Activated CD8-positive, alpha-beta memory T cell treated with anti-CD3 and anti-CD28 coated beads, Interleukin-2, amount 10 ng/mL, durations not matched to agents 7 days and 5 days (primary cell): Measurements from ENCODE around the gene TAP2. TPM values are rescaled to one million over a fixed set of nuclear protein-coding genes. Genes with fewer than 3 reads are reported as not detected.
"Not testable (repeated sequence)": the region's sequence is repeated elsewhere in the genome, so short reads cannot be mapped to it uniquely, and the experiment has no call there.

Experiments
- ATAC-seq: fragments of 150-1000 bp; cut with Tn5 transposase; one replicate; pipeline ENCODE4 v1.10.0; 2021; ENCODE audit warnings: moderate library complexity
- CTCF ChIA-PET: fragments of 350-600 bp; sonication (Branson Sonifier 250); formaldehyde crosslinking; loops from one replicate; lab custom pipeline; 2021; ENCODE audit warnings: antibody characterized with exemption; lab: Charles Lee
- DNase-seq: peaks from one replicate; pipeline ENCODE4 v3.0.0-alpha.2; 2020
- H3K27ac Mint-ChIP-seq: one replicate; pipeline ENCODE4 v1.8.0; 2021; ENCODE audit warnings: mild to moderate bottlenecking, mixed read lengths
- H3K27me3 Mint-ChIP-seq: one replicate; pipeline ENCODE4 v1.8.0; 2021; ENCODE audit warnings: mixed read lengths
- H3K36me3 Mint-ChIP-seq: one replicate; pipeline ENCODE4 v1.8.0; 2021; ENCODE audit warnings: mild to moderate bottlenecking, mixed read lengths
- H3K4me1 Mint-ChIP-seq: one replicate; pipeline ENCODE4 v1.8.0; 2021; ENCODE audit warnings: mixed read lengths
- H3K4me3 Mint-ChIP-seq: one replicate; pipeline ENCODE4 v1.8.0; 2021; ENCODE audit warnings: mild to moderate bottlenecking, moderate library complexity, mixed read lengths
- H3K9me3 Mint-ChIP-seq: one replicate; pipeline ENCODE4 v1.8.0; 2022; ENCODE audit warnings: low read depth, mixed read lengths
- total RNA-seq, 2 experiments: library from RNA; stranded (reverse); gene quantifications; one replicate each; pipeline ENCODE4 v1.2.3, GENCODE V29; 2021

Gene TAP2
- 100 to 1,000 TPM; 242 to 258 TPM for total RNA-seq

GRCh38 chr6:32838114-32838958, at the start of gene TAP2:
TAP2 (minus strand) TSS chr6:32838739; CDS start chr6:32838233, 506 bp downstream.
- H3K27ac Mint-ChIP-seq = peak within 1 kb of the TSS; percentile 95
- peaks cover 77% of the 10 kb centered on the region for H3K4me1 Mint-ChIP-seq
- H3K4me3 Mint-ChIP-seq = peak within 1 kb of the TSS; percentile 94
- CTCF ChIA-PET = interaction anchor here (0.6 to 11.5 kb wide), 41 partner anchors 10 to 659 kb away, joined by 3 to 318 read pairs (median 5); partner anchors contain the start of genes BRD2, HLA-DMA, HLA-DPB1 and PSMB9
- no peaks in the 10 kb centered on the region for H3K27me3 Mint-ChIP-seq
- peak; percentile 98 for DNase-seq
- H3K36me3 Mint-ChIP-seq = peaks cover 77% of the 10 kb centered on the region
- H3K9me3 Mint-ChIP-seq = no peaks in the 10 kb centered on the region
- ATAC-seq = peak; percentile 82

GRCh38 chr6:32887616-32888015, 49.1 kb upstream of the TAP2 start:
- CTCF ChIA-PET = interaction anchor here (1.0 to 7.7 kb wide), 2 partner anchors 49 to 99 kb away, joined by 3 to 122 read pairs; partner anchors contain the start of gene TAP2
- ATAC-seq (no peak), DNase-seq (no peak)
- Mint-ChIP-seq H3K27me3 (peaks cover 11% of the 10 kb centered on the region), H3K9me3 (no peaks in the 10 kb centered on the region), H3K36me3 (no peaks in the 10 kb centered on the region), H3K4me1 (peaks cover 2% of the 10 kb centered on the region), H3K27ac (no peak overlapping the region), H3K4me3 (no peak overlapping the region)

DNA sequence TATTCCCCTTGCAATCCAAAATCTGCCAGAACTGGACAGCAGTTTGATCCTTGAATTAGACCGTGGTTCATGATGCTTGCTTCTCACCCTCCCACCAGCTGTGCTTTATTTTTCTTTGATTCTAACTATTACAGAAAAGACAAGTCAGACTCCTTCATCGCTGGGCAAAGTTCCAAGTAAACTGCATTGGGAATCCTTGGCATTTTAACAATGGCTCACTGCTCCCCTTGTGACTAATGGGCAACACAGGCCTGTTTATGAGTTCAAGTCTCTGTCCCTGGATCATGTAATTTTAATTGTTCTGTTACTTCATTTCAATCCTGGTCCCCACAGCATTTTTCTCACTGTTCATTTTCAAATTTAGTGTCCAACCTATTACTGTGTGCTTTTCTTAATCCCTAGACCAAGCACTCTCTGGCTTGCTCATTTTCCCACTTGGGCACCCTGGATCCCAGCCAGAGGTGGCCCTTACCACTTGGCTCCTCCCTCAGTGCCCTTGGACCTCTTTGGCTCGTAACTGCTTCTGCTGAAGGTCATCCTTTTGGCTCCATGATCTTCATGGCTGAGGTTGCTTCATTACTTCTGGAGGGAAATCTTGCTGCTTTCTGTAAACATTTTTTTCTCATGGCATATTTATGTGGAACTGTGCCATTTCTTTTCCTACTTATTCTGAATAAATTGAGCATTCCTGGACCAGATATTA, 48.3 kb upstream of the TAP2 start:
- Mint-ChIP-seq H3K36me3 (no peaks in the 10 kb centered on the region), H3K4me3 (no peak overlapping the region), H3K9me3 (no peaks in the 10 kb centered on the region)

DNA sequence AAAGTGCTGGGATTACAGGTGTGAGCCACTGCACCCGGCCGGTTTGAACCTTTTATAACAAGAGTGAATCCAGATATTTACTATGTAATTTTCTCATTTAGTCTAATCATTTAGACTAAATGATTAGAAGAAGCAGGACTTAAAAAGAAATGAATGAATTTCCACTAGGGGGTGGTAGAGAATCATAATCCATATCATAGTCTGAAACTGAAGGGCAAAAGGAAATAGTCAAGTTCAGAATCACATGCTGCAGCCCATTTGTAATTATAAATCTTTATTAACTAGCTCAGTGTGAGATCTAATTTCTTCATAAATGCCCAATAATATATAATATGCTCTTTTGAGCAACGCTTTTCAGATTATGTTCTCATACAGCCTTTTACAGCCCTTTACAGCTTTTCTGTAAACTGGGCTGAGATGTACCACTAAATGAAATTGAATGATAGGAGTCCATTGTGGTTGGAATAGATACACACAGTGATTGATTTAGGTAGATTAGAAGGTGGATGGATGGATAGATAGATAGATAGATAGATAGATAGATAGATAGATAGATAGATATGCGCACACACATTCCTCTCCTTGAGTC, 47.3 kb upstream of the TAP2 start:
- no peaks in the 10 kb centered on the region for H3K9me3 Mint-ChIP-seq
- ATAC-seq = peak; percentile 73

More for the DNA sequence above, 48.3 kb upstream of the TAP2 start:
- H3K4me1 Mint-ChIP-seq = peaks cover 3% of the 10 kb centered on the region
- DNase-seq = no peak
- H3K27ac Mint-ChIP-seq = no peak overlapping the region
- H3K27me3 Mint-ChIP-seq = peaks cover 11% of the 10 kb centered on the region
- ATAC-seq = no peak
- CTCF ChIA-PET = interaction anchor here (0.9 to 7.7 kb wide), 14 partner anchors 34 to 240 kb away, joined by 3 to 122 read pairs (median 4); partner anchors contain the start of genes HLA-DMA and TAP2

DNA sequence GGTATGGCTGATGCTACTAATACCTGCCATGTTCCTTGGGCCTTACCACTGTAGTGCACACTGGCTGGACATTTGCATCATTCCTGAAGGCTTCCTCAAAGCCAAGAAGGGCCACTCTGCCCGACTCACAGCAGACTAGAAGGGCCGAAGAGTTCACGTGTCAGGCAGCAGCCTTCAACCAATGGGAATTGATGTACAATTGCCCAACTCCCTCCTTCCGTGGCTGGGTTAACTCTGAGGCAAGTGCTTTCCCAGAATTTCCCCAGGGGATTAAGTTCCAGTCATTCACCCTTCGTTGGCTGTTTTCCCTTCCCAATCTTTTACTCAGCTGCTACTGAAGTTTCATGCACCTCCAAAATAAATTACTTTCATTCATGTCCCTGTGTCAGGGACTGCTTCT, 45.2 kb upstream of the TAP2 start:
- H3K4me3 Mint-ChIP-seq = no peak overlapping the region
- H3K27ac Mint-ChIP-seq = no peak overlapping the region
- DNase-seq (no peak), ATAC-seq (no peak)
- CTCF ChIA-PET = interaction anchor here (1.0 to 8.0 kb wide), 7 partner anchors 10 to 103 kb away, joined by 3 to 122 read pairs (median 4); partner anchors contain the start of gene HLA-DMA
- H3K4me1 Mint-ChIP-seq = peaks cover 3% of the 10 kb centered on the region
- H3K27me3 Mint-ChIP-seq = peaks cover 7% of the 10 kb centered on the region
- H3K9me3 Mint-ChIP-seq = no peaks in the 10 kb centered on the region
- peaks cover 3% of the 10 kb centered on the region for H3K36me3 Mint-ChIP-seq

More for the DNA sequence above, 47.3 kb upstream of the TAP2 start:
- DNase-seq = no peak
- CTCF ChIA-PET = interaction anchor here (0.7 to 7.7 kb wide), 23 partner anchors 8 to 241 kb away, joined by 3 to 122 read pairs (median 4); partner anchors contain the start of genes HLA-DMA and TAP2
- peaks cover under 1% of the 10 kb centered on the region for H3K36me3 Mint-ChIP-seq
- peaks cover 11% of the 10 kb centered on the region for H3K27me3 Mint-ChIP-seq
- peaks cover 3% of the 10 kb centered on the region for H3K4me1 Mint-ChIP-seq
- no peak overlapping the region for H3K27ac Mint-ChIP-seq
- H3K4me3 Mint-ChIP-seq = no peak overlapping the region

DNA sequence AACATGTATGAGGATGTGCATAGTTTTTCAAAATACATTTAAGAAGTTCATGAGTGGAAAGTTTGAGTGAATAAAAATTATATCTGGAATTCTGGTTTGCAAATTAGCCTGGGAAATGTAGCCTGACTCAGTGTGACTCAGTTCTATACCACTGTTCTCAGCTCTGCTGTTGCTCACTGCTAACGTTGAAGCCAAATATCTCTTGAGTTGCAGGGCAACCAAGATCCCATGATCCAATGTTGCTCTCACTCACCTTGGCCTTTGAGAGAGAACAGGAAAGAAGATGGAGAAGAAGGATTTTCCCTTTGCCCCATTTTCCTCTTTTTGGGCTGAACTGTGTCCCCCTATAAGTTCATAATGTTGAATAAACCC, 44.3 kb upstream of the TAP2 start:
- peaks cover 8% of the 10 kb centered on the region for H3K27me3 Mint-ChIP-seq
- ATAC-seq (no peak), DNase-seq (no peak)
- CTCF ChIA-PET = interaction anchor here (1.4 to 8.0 kb wide), 6 partner anchors 14 to 103 kb away, joined by 3 to 122 read pairs (median 6); partner anchors contain the start of genes BRD2, HLA-DMA and TAP2
- peaks cover 3% of the 10 kb centered on the region for H3K36me3 Mint-ChIP-seq
- no peak overlapping the region for H3K4me3 Mint-ChIP-seq
- no peaks in the 10 kb centered on the region for H3K9me3 Mint-ChIP-seq
- H3K4me1 Mint-ChIP-seq = peaks cover 3% of the 10 kb centered on the region
- no peak overlapping the region for H3K27ac Mint-ChIP-seq

DNA sequence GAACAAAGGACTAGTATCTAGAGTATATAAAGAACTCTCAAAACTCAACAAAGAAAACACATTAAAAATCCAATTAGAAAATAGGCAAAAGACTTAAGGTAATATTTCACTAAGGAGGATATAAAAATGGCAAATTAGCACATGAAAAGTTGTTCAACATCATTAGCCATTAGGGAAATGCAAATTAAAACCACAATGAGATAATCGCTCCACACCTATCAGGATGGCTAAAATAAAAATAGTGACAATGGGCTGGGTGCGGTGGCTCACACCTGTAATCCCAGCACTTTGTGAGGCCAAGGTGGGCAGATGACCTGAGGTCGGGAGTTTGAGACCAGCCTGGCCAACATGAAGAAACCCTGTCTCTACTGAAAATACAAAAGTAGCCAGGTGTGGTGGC, 42.4 kb upstream of the TAP2 start:
- not testable (repeated sequence) for DNase-seq, H3K36me3 Mint-ChIP-seq, ATAC-seq, H3K9me3 Mint-ChIP-seq, H3K4me3 Mint-ChIP-seq, H3K4me1 Mint-ChIP-seq, H3K27me3 Mint-ChIP-seq, H3K27ac Mint-ChIP-seq
- CTCF ChIA-PET = interaction anchor here (8.0 to 8.5 kb wide), 2 partner anchors 12 to 104 kb away, joined by 40 to 46 read pairs; no protein-coding TSS in a partner anchor

DNA sequence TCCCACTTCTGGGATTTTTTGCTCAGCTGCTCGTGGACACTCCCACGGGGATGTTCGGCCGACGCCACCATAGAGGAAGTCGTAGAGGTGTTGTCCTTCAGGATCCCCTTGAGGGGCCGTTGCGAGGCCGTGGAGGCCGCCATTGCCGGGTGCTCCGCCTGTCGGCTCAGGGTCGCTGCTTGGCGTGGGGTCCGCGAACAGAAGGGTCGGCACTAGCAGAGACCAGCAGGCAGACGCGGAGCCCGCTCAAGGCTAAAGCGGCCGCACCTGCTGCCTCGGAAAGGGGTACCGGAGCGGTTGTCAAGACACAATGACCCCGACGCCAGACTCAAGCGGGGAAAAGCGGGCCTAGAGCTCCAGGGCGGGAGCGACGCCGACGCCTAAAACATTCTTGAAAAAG, 41.2 kb upstream of the TAP2 start:
- Mint-ChIP-seq H3K4me3 (no peak overlapping the region), H3K9me3 (no peaks in the 10 kb centered on the region), H3K4me1 (peaks cover 3% of the 10 kb centered on the region), H3K27me3 (peaks cover 9% of the 10 kb centered on the region), H3K36me3 (peaks cover 3% of the 10 kb centered on the region), H3K27ac (no peak overlapping the region)
- DNase-seq = no peak
- CTCF ChIA-PET = interaction anchor here (1.0 to 8.5 kb wide), 3 partner anchors 10 to 105 kb away, joined by 3 to 46 read pairs (median 40); no protein-coding TSS in a partner anchor
- ATAC-seq = no peak

GRCh38 chr6:32876603-32877002, 38.1 kb upstream of the TAP2 start:
- Mint-ChIP-seq H3K9me3 (peaks cover 3% of the 10 kb centered on the region), H3K27me3 (peaks cover 12% of the 10 kb centered on the region), H3K4me1 (peaks cover 2% of the 10 kb centered on the region), H3K27ac (no peak overlapping the region), H3K36me3 (peaks cover 11% of the 10 kb centered on the region), H3K4me3 (no peak overlapping the region)
- DNase-seq = no peak
- ATAC-seq = no peak
- CTCF ChIA-PET = interaction anchor here (1.0 to 15.4 kb wide), 7 partner anchors 7 to 108 kb away, joined by 3 to 289 read pairs (median 7); partner anchors contain the start of genes PSMB8 and TAP2

DNA sequence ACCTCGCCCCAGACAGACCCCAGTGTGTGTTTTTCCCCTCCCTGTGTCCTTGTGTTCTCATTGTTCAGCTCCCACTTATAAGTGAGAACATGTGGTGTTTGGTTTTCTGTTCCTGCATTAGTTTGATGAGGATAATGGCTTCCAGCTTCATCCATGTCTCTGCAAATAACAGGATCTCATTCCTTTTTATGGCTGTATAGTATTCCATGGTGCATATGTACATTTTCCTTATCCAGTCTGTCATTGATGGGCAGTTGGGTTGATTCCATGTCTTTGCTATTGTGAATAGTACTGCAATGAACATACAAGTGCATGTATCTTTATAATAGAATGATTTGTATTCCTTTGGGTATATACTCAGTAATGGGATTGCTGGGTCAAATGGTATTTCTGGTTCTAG, 35.4 kb upstream of the TAP2 start:
- not testable (repeated sequence) for ATAC-seq, H3K4me1 Mint-ChIP-seq, H3K27ac Mint-ChIP-seq, H3K4me3 Mint-ChIP-seq, DNase-seq, H3K36me3 Mint-ChIP-seq, H3K9me3 Mint-ChIP-seq
- peaks cover 22% of the 10 kb centered on the region for H3K27me3 Mint-ChIP-seq
- CTCF ChIA-PET = interaction anchor here (8.5 to 15.4 kb wide), 2 partner anchors 32 to 111 kb away, joined by 46 to 289 read pairs; partner anchors contain the start of genes PSMB8 and TAP2

- H3K36me3 Mint-ChIP-seq = peaks cover 13% of the 10 kb centered on the region
- no peak overlapping the region for H3K4me3 Mint-ChIP-seq
Measured at GRCh38 chr6:32868257-32868788, 29.8 kb upstream of the TAP2 start.

More at GRCh38 chr6:32868257-32868788, 29.8 kb upstream of the TAP2 start:
- CTCF ChIA-PET = interaction anchor here (0.7 to 15.4 kb wide), 43 partner anchors 12 to 459 kb away, joined by 3 to 289 read pairs (median 6); partner anchors contain the start of genes BRD2, HLA-DMA, HLA-DMB and HLA-DRA
- DNase-seq (peak; percentile 91), ATAC-seq (peak; percentile 85)
- H3K27ac Mint-ChIP-seq = no peak overlapping the region
- no peaks in the 10 kb centered on the region for H3K9me3 Mint-ChIP-seq
- H3K27me3 Mint-ChIP-seq = peaks cover 9% of the 10 kb centered on the region
- peaks cover 34% of the 10 kb centered on the region for H3K4me1 Mint-ChIP-seq
